ENCODE data around the gene SCN9A.
"Not testable (repeated sequence)": the region's sequence is repeated elsewhere in the genome, so short reads cannot be mapped to it uniquely, and the experiment has no call there.

The SCN9A gene

GRCh38 chr2:166334805-166335204, 40.9 kb downstream of the SCN9A start:
- no peak for DNase-seq (ENCODE audit: low spot score)

GRCh38 chr2:166333801-166334200, 41.9 kb downstream of the SCN9A start:
- DNase-seq (ENCODE audit: low spot score) = no peak

GRCh38 chr2:166332106-166332505, 43.6 kb downstream of the SCN9A start:
- no peak for DNase-seq (ENCODE audit: low spot score)

GRCh38 chr2:166331468-166331867, 44.3 kb downstream of the SCN9A start:
- no peak for DNase-seq (ENCODE audit: low spot score)

GRCh38 chr2:166329465-166329864, 46.3 kb downstream of the SCN9A start:
- no peak for DNase-seq (ENCODE audit: low spot score)

- no peak for DNase-seq (ENCODE audit: low spot score)
Measured at GRCh38 chr2:166328147-166328546, 47.6 kb downstream of the SCN9A start.

- DNase-seq (ENCODE audit: low spot score) = no peak
Measured at GRCh38 chr2:166321076-166321475, 54.7 kb downstream of the SCN9A start.

- DNase-seq (ENCODE audit: low spot score) = no peak
Measured at GRCh38 chr2:166314022-166314759, 61.6 kb downstream of the SCN9A start.

GRCh38 chr2:166312863-166313262, 62.9 kb downstream of the SCN9A start:
- DNase-seq (ENCODE audit: low spot score) = not testable (repeated sequence)

- no peak for DNase-seq (ENCODE audit: low spot score)
Measured at GRCh38 chr2:166307326-166307725, 68.4 kb downstream of the SCN9A start.

- no peak for DNase-seq (ENCODE audit: low spot score)
Measured at GRCh38 chr2:166304656-166305055, 71.1 kb downstream of the SCN9A start.

GRCh38 chr2:166302036-166302435, 73.7 kb downstream of the SCN9A start:
- DNase-seq (ENCODE audit: low spot score) = no peak

- no peak for DNase-seq (ENCODE audit: low spot score)
Measured at GRCh38 chr2:166297951-166298350, 77.8 kb downstream of the SCN9A start.

- no peak for DNase-seq (ENCODE audit: low spot score)
Measured at GRCh38 chr2:166293984-166294383, 81.8 kb downstream of the SCN9A start.

GRCh38 chr2:166285215-166285614, 90.5 kb downstream of the SCN9A start:
- DNase-seq (ENCODE audit: low spot score) = no peak

- no peak for DNase-seq (ENCODE audit: low spot score)
Measured at GRCh38 chr2:166284359-166284758, 91.4 kb downstream of the SCN9A start.

GRCh38 chr2:166282154-166282553, 93.6 kb downstream of the SCN9A start:
- no peak for DNase-seq (ENCODE audit: low spot score)

- no peak for DNase-seq (ENCODE audit: low spot score)
Measured at GRCh38 chr2:166278856-166279255, 96.9 kb downstream of the SCN9A start.

- no peak for DNase-seq (ENCODE audit: low spot score)
Measured at GRCh38 chr2:166270376-166270775, 105.4 kb downstream of the SCN9A start.

GRCh38 chr2:166269322-166269721, 106.4 kb downstream of the SCN9A start:
- DNase-seq (ENCODE audit: low spot score) = no peak

GRCh38 chr2:166257859-166258258, 117.9 kb downstream of the SCN9A start:
- DNase-seq (ENCODE audit: low spot score) = no peak

GRCh38 chr2:166256896-166257295, 118.8 kb downstream of the SCN9A start:
- no peak for DNase-seq (ENCODE audit: low spot score)

- no peak for DNase-seq (ENCODE audit: low spot score)
Measured at GRCh38 chr2:166249318-166249717, 126.4 kb downstream of the SCN9A start.

GRCh38 chr2:166246901-166247300, 128.8 kb downstream of the SCN9A start:
- no peak for DNase-seq (ENCODE audit: low spot score)

Data from D341Med (cell line).